Endodermal cell (in vitro differentiated cells): ENCODE measurements around the gene ZNF358. TPM values are rescaled to one million over a fixed set of nuclear protein-coding genes. Genes with fewer than 3 reads are reported as not detected.

Experiments used
- DNase-seq: peaks from one replicate; pipeline ENCODE4 v3.0.0-alpha.2; 2017
- H3K27ac ChIP-seq: 2 replicates; pipeline ENCODE4 v1.5.1; 2013; ENCODE audit warnings: mild to moderate bottlenecking, low read depth, low read length, moderate library complexity
- H3K27me3 ChIP-seq: 2 replicates; pipeline ENCODE4 v1.6.1; 2013; ENCODE audit warnings: mild to moderate bottlenecking, low read length, moderate library complexity; ENCODE audit not compliant: insufficient read depth, control insufficient read depth, poor library complexity, severe bottlenecking
- H3K36me3 ChIP-seq: 2 replicates; pipeline ENCODE4 v1.7.0; 2013; ENCODE audit warnings: mild to moderate bottlenecking, low read length, moderate library complexity; ENCODE audit not compliant: control insufficient read depth, insufficient read depth
- H3K4me1 ChIP-seq: one replicate; pipeline ENCODE4 v1.7.0; 2013; ENCODE audit warnings: low read length; ENCODE audit not compliant: control insufficient read depth, insufficient read depth
- H3K4me3 ChIP-seq: 2 replicates; pipeline ENCODE4 v1.5.1; 2013; ENCODE audit warnings: mild to moderate bottlenecking, low read length, moderate library complexity
- H3K9ac ChIP-seq: 2 replicates; pipeline ENCODE4 v1.6.1; 2013; ENCODE audit warnings: mild to moderate bottlenecking, low read length, moderate library complexity; ENCODE audit not compliant: poor library complexity, severe bottlenecking; ENCODE audit errors: extremely low read depth
- H3K9me3 ChIP-seq: 2 replicates; pipeline ENCODE4 v1.6.1; 2013; ENCODE audit warnings: mild to moderate bottlenecking, low read length, moderate library complexity; ENCODE audit not compliant: control insufficient read depth
- H3K27ac Mint-ChIP-seq: 2 replicates; pipeline ENCODE4 v1.8.0; 2020; ENCODE audit warnings: mixed read lengths
- H3K27me3 Mint-ChIP-seq: 2 replicates; pipeline ENCODE4 v1.8.0; 2021; ENCODE audit warnings: mild to moderate bottlenecking, mixed read lengths; ENCODE audit not compliant: insufficient read depth
- H3K36me3 Mint-ChIP-seq: 2 replicates; pipeline ENCODE4 v1.8.0; 2020; ENCODE audit warnings: low read depth, mixed read lengths
- H3K4me1 Mint-ChIP-seq: 2 replicates; pipeline ENCODE4 v1.8.0; 2020; ENCODE audit warnings: mixed read lengths
- H3K4me3 Mint-ChIP-seq: 2 replicates; pipeline ENCODE4 v1.8.0; 2020; ENCODE audit warnings: mild to moderate bottlenecking, moderate library complexity, mixed read lengths
- H3K9me3 Mint-ChIP-seq: 2 replicates; pipeline ENCODE4 v1.8.0; 2020; ENCODE audit warnings: mild to moderate bottlenecking, mixed read lengths
- WGBS, 2 experiments: methylation state at CpG; one replicate each; pipeline versions ENCODE4 v1.1.5 to v1.1.7; 2013; ENCODE audit warnings: missing lambda C conversion rate in 2 of 2, mixed read lengths in 1 of 2; ENCODE audit not compliant: insufficient coverage in 1 of 2, insufficient read length in 1 of 2; 5-methylcytosine and 5-hydroxymethylcytosine counted together
- total RNA-seq, 2 donors: library from RNA; stranded (reverse); fragmentation: NEBNext Ultra II Directional in 1 of 2; extraction: Animal tissue kit (Norgen Biotek cat#: 25700) in 1 of 2; gene quantifications; 2 replicates in 1 of 2; 3 replicates in 1 of 2; pipeline ENCODE4 v1.2.1, GENCODE V29; 2021
- TF ChIP-seq, protein P1 (sequence below): fragments of 200-600 bp; sonication (generic); conservative IDR thresholded peaks from 2 replicates; pipeline ENCODE4 v1.5.0; 2021; ENCODE audit warnings: antibody characterized with exemption, mild to moderate bottlenecking

The ZNF358 gene
- total RNA-seq, 2 donors from 2014 or later = 45.9 to 53.2 TPM

DNA sequence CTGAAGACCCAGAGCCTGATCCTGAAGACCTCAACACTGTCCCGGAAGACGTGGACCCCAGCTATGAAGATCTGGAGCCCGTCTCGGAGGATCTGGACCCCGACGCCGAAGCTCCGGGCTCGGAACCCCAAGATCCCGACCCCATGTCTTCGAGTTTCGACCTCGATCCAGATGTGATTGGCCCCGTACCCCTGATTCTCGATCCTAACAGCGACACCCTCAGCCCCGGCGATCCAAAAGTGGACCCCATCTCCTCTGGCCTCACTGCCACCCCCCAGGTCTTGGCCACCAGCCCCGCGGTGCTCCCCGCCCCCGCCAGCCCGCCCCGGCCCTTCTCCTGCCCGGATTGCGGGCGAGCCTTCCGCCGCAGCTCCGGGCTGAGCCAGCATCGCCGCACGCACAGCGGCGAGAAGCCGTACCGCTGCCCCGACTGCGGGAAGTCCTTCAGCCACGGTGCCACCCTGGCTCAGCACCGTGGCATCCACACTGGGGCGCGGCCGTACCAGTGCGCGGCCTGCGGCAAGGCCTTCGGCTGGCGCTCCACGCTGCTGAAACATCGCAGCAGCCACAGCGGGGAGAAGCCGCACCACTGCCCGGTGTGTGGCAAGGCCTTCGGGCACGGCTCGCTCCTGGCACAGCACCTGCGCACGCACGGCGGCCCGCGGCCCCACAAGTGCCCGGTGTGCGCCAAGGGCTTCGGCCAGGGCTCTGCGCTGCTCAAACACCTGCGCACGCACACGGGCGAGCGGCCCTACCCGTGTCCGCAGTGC lies 3.6 kb downstream of the ZNF358 start:
- H3K27me3 ChIP-seq = no peaks in the 10 kb centered on the region
- 96 to 99% methylated on average over 58 to 74 of the region's 74 CpGs for WGBS, 2 experiments

DNA sequence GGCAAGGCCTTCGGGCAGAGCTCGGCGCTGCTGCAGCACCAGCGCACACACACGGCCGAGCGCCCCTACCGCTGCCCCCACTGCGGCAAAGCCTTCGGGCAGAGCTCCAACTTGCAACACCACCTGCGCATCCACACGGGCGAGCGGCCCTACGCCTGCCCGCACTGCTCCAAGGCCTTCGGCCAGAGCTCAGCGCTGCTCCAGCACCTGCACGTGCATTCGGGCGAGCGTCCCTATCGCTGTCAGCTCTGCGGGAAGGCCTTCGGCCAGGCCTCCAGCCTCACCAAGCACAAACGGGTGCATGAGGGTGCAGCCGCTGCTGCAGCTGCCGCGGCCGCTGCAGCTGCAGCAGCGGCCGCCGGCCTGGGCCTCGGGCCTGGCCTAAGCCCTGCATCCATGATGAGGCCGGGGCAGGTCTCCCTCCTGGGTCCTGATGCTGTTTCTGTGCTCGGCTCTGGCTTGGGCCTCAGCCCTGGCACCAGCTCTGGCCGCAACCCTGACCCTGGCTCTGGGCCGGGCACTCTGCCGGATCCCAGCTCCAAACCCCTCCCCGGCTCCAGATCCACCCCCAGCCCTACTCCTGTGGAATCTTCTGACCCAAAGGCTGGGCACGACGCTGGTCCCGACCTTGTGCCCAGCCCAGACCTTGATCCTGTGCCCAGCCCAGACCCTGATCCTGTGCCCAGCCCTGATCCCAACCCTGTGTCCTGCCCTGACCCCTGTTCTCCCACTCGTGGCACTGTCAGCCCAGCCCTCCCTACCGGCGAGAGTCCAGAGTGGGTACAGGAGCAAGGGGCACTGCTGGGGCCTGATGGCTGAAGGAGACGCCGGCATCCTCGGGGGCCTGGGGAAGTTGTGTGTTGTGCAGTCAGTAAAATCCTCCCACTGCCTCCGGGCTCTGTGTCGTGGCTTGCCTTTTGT lies 4.5 kb downstream of the ZNF358 start:
- H3K4me3 ChIP-seq = no peak overlapping the region
- WGBS, 2 experiments = 95 to 96% methylated on average over 28 to 51 of the region's 51 CpGs
- H3K4me3 Mint-ChIP-seq = no peak overlapping the region
- H3K27me3 Mint-ChIP-seq = no peaks in the 10 kb centered on the region
- no peak overlapping the region for H3K27ac Mint-ChIP-seq
- peaks cover 13% of the 10 kb centered on the region for H3K36me3 Mint-ChIP-seq
- H3K4me1 ChIP-seq = peaks cover 7% of the 10 kb centered on the region
- peaks cover 2% of the 10 kb centered on the region for H3K36me3 ChIP-seq
- peaks cover 16% of the 10 kb centered on the region for H3K4me1 Mint-ChIP-seq
- no peaks in the 10 kb centered on the region for H3K27me3 ChIP-seq
- H3K9me3 ChIP-seq = no peaks in the 10 kb centered on the region
- no peak overlapping the region for H3K9ac ChIP-seq
- DNase-seq = no peak
- H3K9me3 Mint-ChIP-seq = no peaks in the 10 kb centered on the region
- H3K27ac ChIP-seq = no peak overlapping the region
- TF ChIP-seq, protein P1, sequence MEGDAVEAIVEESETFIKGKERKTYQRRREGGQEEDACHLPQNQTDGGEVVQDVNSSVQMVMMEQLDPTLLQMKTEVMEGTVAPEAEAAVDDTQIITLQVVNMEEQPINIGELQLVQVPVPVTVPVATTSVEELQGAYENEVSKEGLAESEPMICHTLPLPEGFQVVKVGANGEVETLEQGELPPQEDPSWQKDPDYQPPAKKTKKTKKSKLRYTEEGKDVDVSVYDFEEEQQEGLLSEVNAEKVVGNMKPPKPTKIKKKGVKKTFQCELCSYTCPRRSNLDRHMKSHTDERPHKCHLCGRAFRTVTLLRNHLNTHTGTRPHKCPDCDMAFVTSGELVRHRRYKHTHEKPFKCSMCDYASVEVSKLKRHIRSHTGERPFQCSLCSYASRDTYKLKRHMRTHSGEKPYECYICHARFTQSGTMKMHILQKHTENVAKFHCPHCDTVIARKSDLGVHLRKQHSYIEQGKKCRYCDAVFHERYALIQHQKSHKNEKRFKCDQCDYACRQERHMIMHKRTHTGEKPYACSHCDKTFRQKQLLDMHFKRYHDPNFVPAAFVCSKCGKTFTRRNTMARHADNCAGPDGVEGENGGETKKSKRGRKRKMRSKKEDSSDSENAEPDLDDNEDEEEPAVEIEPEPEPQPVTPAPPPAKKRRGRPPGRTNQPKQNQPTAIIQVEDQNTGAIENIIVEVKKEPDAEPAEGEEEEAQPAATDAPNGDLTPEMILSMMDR = no peak

More for the DNA sequence above, 3.6 kb downstream of the ZNF358 start:
- no peak for DNase-seq
- Histone ChIP-seq H3K4me3 (no peak overlapping the region), H3K9ac (no peak overlapping the region), H3K36me3 (no peaks in the 10 kb centered on the region), H3K27ac (no peak overlapping the region), H3K4me1 (peaks cover 7% of the 10 kb centered on the region), H3K9me3 (no peaks in the 10 kb centered on the region)
- H3K4me1 Mint-ChIP-seq = peaks cover 22% of the 10 kb centered on the region
- no peak overlapping the region for H3K4me3 Mint-ChIP-seq
- no peak overlapping the region for H3K27ac Mint-ChIP-seq
- H3K36me3 Mint-ChIP-seq = peaks cover 13% of the 10 kb centered on the region
- no peaks in the 10 kb centered on the region for H3K27me3 Mint-ChIP-seq
- H3K9me3 Mint-ChIP-seq = no peaks in the 10 kb centered on the region
- TF ChIP-seq, protein P1 = no peak

DNA sequence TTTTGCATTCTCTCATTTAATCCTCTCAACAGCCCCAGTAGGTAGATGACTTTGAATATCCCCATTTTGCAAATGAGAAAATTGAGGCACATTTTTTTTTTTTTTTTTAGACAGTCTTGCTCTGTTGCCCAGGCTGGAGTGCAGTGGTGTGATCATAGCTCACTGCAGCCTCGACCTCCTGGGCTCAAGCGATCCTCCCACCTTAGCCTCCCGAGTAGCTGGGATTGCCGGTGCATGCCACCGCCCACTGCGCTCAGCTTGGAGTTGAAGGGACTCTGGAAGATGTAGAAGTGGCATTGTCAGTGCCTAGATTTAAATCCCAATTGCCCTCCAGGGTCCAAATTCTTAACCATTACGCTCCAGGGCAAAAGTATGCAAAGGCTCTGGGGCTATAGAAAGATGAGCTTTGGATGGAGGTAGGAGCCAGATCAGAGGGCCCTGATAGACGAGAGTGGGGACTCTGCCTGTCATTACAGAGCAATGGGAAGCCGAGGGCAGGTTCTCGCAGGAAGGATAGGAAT lies 5.7 kb downstream of the ZNF358 start:
- H3K9me3 Mint-ChIP-seq = no peaks in the 10 kb centered on the region

More for the DNA sequence above, 5.7 kb downstream of the ZNF358 start:
- Histone ChIP-seq H3K9ac (peak overlapping the region; percentile 45), H3K4me3 (peak overlapping the region; percentile 94), H3K9me3 (no peaks in the 10 kb centered on the region), H3K36me3 (peaks cover 4% of the 10 kb centered on the region), H3K27ac (no peak overlapping the region), H3K27me3 (no peaks in the 10 kb centered on the region), H3K4me1 (peaks cover 7% of the 10 kb centered on the region)
- peak overlapping the region; percentile 68 for H3K4me3 Mint-ChIP-seq
- TF ChIP-seq, protein P1 = no peak
- WGBS, 2 experiments = 55 to 59% methylated on average over 9 to 10 of the region's 10 CpGs
- no peaks in the 10 kb centered on the region for H3K27me3 Mint-ChIP-seq
- peaks cover 12% of the 10 kb centered on the region for H3K4me1 Mint-ChIP-seq
- peak overlapping the region; percentile 14 for H3K27ac Mint-ChIP-seq
- DNase-seq = no peak
- peaks cover 20% of the 10 kb centered on the region for H3K36me3 Mint-ChIP-seq
